Peyer's patch (tissue), 4 donors: Measurements from ENCODE around the gene ZFAND2A. TPM values are rescaled to one million over a fixed set of nuclear protein-coding genes. Genes with fewer than 3 reads are reported as not detected.
"Not testable (repeated sequence)": the region's sequence is repeated elsewhere in the genome, so short reads cannot be mapped to it uniquely, and the experiment has no call there.

Source experiments
- DNase-seq, 3 donors: peaks; one replicate each; pipeline ENCODE4 v3.0.0-alpha.2; 2017 to 2019
- H3K27ac ChIP-seq, 4 donors: fragments of 200-600 bp; sonication (generic); one replicate each; pipeline ENCODE4 v1.5.1; 2016 to 2019
- H3K27me3 ChIP-seq, 2 donors: fragments of 200-600 bp; sonication (generic); one replicate each; pipeline ENCODE4 v1.5.1; 2019
- H3K36me3 ChIP-seq, 3 donors: fragments of 200-600 bp; sonication (generic); one replicate each; pipeline ENCODE4 v1.5.1; 2016 to 2019
- H3K4me1 ChIP-seq, 4 donors: fragments of 200-600 bp; sonication (generic); one replicate each; pipeline ENCODE4 v1.5.1; 2016 to 2019
- H3K4me3 ChIP-seq, 4 donors: fragments of 200-600 bp; sonication (generic); 1 replicate in 3 of 4; 2 replicates in 1 of 4; pipeline ENCODE4 v1.5.1; 2016 to 2019; ENCODE audit warnings: mild to moderate bottlenecking in 1 of 4
- H3K9me3 ChIP-seq, 4 donors: fragments of 200-600 bp; sonication (generic); one replicate each; pipeline ENCODE4 v1.5.1; 2016 to 2019; ENCODE audit warnings: mild to moderate bottlenecking in 1 of 4
- POLR2A ChIP-seq, 2 donors: fragments of 450-650 bp; IDR thresholded peaks; one replicate each; pipeline ENCODE4 v1.5.1; 2017; ENCODE audit warnings: antibody characterized with exemption in 2 of 2, mild to moderate bottlenecking in 2 of 2, moderate library complexity in 2 of 2
- total RNA-seq, 4 donors: library from RNA; depleted of rRNA; stranded (reverse); fragments of >200 nt; gene quantifications; one replicate each; pipeline ENCODE4 v1.1.0, GENCODE V29; 2016
- TF ChIP-seq, protein P1 (sequence below), 6 experiments: fragments of 450-650 bp in 4 of 6; fragments of 200-600 bp in 2 of 6; sonication (generic) in 1 of 6; IDR thresholded peaks; one replicate each; pipeline ENCODE4 v1.5.1; 2017 to 2019; ENCODE audit warnings: antibody characterized with exemption in 6 of 6, mild to moderate bottlenecking in 3 of 6, moderate library complexity in 1 of 6

The ZFAND2A gene
- total RNA-seq, 4 donors from 2014 or later: 16.0 to 30.5 (median 24.8) TPM

DNA sequence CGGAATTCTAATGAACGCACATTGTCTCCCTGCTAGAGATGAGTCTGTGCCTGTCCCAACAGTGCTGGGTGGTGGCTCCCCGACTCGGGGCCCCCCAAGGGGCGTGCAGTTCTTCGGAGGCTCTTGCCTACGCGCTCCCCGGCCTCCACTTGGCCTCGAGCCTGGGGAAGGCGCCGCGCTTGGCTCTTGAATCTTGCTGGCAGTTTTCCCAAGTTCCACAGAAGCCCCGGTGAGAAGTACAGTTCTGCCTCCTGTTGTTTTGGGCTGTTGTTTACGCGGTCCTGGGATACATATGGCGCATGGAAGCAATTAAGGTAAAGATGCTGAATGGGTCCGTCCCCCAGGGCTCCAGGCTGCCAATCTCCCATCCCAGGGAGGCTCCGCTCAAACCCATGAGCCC is 40.0 kb upstream of the ZFAND2A start:
- no peak for DNase-seq
- Histone ChIP-seq H3K9me3 (no peaks in the 10 kb centered on the region), H3K4me3 (no peak overlapping the region), H3K27ac (no peak overlapping the region), H3K36me3 (no peaks in the 10 kb centered on the region), H3K27me3 (no peaks in the 10 kb centered on the region), H3K4me1 (no peaks in the 10 kb centered on the region)
- TF ChIP-seq POLR2A (IDR thresholded peaks at IDR 0.05): no peak
- TF ChIP-seq, protein P1, sequence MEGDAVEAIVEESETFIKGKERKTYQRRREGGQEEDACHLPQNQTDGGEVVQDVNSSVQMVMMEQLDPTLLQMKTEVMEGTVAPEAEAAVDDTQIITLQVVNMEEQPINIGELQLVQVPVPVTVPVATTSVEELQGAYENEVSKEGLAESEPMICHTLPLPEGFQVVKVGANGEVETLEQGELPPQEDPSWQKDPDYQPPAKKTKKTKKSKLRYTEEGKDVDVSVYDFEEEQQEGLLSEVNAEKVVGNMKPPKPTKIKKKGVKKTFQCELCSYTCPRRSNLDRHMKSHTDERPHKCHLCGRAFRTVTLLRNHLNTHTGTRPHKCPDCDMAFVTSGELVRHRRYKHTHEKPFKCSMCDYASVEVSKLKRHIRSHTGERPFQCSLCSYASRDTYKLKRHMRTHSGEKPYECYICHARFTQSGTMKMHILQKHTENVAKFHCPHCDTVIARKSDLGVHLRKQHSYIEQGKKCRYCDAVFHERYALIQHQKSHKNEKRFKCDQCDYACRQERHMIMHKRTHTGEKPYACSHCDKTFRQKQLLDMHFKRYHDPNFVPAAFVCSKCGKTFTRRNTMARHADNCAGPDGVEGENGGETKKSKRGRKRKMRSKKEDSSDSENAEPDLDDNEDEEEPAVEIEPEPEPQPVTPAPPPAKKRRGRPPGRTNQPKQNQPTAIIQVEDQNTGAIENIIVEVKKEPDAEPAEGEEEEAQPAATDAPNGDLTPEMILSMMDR (IDR thresholded peaks at IDR 0.05): no peak

DNA sequence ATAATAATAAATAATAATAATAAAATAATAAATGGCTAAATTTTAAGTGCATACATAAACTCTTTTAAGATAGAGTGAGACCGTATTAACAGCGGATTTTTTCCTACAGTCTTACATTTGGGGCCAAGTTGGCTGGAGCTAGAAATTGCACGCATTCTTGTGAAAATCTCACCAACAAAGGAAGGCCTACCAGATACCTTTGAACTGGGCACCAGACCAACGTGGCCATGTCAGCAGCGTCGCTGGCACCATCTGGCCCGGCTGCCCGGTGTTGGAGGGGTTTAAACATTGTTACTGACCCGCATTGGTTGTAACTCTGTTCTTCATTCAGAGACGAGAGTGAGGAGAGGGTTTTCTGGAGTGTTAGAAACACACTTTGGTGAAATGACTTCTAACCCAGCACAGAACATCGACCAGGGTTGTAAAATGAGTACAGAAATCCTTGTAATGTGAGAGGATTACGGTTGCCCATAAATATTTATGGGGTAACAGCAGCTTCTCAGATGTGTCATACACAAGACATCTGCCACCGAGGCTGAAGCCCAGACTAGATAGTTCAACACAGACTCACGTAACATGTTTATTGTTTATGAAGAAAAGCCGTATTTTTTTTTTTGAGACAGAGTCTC is 38.1 kb upstream of the ZFAND2A start:
- no peaks in the 10 kb centered on the region for H3K9me3 ChIP-seq
- H3K4me3 ChIP-seq: no peak overlapping the region
- TF ChIP-seq POLR2A (IDR thresholded peaks at IDR 0.05): no peak
- TF ChIP-seq, protein P1 (IDR thresholded peaks at IDR 0.05): no peak
- H3K36me3 ChIP-seq: no peaks in the 10 kb centered on the region
- no peaks in the 10 kb centered on the region for H3K27me3 ChIP-seq
- H3K4me1 ChIP-seq: no peaks in the 10 kb centered on the region
- DNase-seq: no peak
- H3K27ac ChIP-seq: no peak overlapping the region

DNA sequence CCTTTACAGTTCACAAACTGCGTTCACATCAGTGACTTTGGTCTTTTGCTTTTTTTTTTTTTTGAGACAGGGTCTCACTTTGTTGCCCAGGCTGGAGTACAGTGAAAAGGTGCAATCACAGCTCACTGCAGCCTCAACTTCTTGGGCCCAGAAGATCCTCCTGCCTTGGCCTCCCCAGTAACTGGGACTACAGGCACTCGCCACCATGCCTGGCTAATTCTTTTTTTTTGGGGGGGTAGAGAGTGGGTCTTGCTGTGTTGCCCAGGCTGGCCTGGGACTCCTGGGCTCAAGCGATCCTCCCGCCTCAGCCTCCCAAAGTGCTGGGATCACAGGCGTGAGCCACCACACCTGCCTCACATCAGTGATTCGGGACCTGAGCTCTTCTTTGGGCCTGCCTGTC is 37.0 kb upstream of the ZFAND2A start:
- TF ChIP-seq, protein P1 (IDR thresholded peaks at IDR 0.05): no peak
- TF ChIP-seq POLR2A (IDR thresholded peaks at IDR 0.05): no peak
- Histone ChIP-seq H3K9me3 (no peaks in the 10 kb centered on the region), H3K4me1 (no peaks in the 10 kb centered on the region), H3K27ac (no peak overlapping the region), H3K4me3 (no peak overlapping the region), H3K27me3 (no peaks in the 10 kb centered on the region), H3K36me3 (no peaks in the 10 kb centered on the region)
- DNase-seq: no peak

GRCh38 chr7:1196441-1196840 is 36.4 kb upstream of the ZFAND2A start:
- not testable (repeated sequence) for DNase-seq, H3K9me3 ChIP-seq, H3K4me3 ChIP-seq, H3K36me3 ChIP-seq, H3K4me1 ChIP-seq, H3K27ac ChIP-seq, H3K27me3 ChIP-seq

DNA sequence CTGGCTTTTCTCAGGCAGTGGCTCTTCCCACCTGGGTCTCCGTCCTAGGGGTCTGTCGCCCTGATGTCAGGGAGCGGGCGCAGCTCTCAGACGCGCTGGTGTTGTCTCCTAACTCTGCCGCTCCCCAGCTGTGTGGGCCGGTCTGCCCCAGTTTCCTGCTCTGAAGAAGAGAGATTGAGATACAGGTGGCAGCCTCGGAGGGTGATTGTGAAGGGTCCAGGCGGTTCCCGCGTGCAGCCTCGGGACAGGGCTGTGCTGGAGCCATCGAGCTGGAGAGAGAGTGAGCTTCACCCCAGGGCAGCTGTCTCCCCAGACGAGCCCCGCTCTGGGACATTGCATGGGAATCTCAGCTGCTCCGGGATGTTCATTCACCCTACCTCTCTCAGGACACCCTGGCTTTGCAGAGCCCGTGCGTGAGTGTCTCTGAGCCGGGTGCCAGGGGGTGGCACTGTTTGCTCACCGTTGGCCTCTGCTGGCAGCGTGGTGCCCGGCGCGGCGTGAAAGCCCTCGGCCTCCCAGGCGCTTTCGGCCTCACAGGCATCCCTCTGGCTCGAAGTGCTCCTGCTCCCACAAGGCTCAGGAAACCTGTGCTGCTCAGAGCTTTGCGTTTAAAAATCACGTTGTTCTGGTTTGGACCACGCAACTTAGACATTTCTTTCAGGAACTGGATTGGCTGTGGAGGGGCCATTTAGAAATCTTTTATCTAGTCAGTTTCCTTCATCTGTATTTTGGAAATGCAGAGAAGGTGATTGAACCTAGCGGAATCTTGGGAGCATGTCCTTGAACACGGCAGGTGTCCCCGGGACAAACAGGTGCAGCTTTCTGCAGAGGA is 33.8 kb upstream of the ZFAND2A start:
- Histone ChIP-seq H3K27ac (no peak overlapping the region), H3K4me3 (no peak overlapping the region), H3K36me3 (no peaks in the 10 kb centered on the region), H3K4me1 (no peaks in the 10 kb centered on the region), H3K27me3 (no peaks in the 10 kb centered on the region), H3K9me3 (no peaks in the 10 kb centered on the region)
- TF ChIP-seq POLR2A (IDR thresholded peaks at IDR 0.05): no peak
- TF ChIP-seq, protein P1 (IDR thresholded peaks at IDR 0.05): peak in 3 of 6 experiments; percentile 53 to 62 (median 54)
- peak in 1 of 3 donors; percentile 69 for DNase-seq

DNA sequence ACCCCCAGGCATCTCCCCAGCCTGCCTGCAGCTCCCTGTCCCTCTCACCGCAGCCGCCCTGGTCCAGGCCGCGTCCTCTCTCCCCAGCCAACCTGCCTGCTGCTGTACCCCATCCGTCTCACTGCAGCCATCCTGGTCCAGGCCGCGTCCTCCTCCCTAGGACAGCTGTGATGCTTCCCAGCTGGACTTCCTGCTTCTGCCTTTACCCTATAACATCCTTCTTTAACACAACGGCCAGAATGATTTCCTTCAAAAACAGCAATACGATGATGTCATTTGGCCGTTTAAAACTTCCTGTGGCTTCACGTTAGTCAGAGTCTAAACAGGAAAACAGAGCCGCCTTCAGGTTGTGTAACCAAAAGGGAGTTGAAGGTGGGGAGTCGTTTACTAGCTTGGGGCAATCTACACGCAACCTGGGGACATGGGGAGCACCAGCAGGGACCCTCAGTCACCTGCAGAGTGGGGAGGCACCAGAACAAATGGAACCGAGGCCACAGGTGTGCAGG is 32.2 kb upstream of the ZFAND2A start:
- H3K4me1 ChIP-seq: no peaks in the 10 kb centered on the region
- TF ChIP-seq POLR2A (IDR thresholded peaks at IDR 0.05): no peak
- TF ChIP-seq, protein P1 (IDR thresholded peaks at IDR 0.05): no peak
- no peaks in the 10 kb centered on the region for H3K36me3 ChIP-seq
- H3K27me3 ChIP-seq: no peaks in the 10 kb centered on the region
- no peak overlapping the region for H3K27ac ChIP-seq
- DNase-seq: no peak
- H3K9me3 ChIP-seq: no peaks in the 10 kb centered on the region
- H3K4me3 ChIP-seq: no peak overlapping the region
